22Rv1 (cell line): Measurements from ENCODE around the gene ADAR.

Experiments used
- ZFX ChIP-seq: fragments of 450-650 bp; IDR thresholded peaks from 2 replicates; pipeline ENCODE4 v1.6.1; 2017; ENCODE audit warnings: antibody characterized with exemption, borderline replicate concordance
- TF ChIP-seq, protein P1 (sequence below): fragments of 450-650 bp; IDR thresholded peaks from 2 replicates; pipeline ENCODE4 v1.5.1; 2017; ENCODE audit warnings: mild to moderate bottlenecking

DNA sequence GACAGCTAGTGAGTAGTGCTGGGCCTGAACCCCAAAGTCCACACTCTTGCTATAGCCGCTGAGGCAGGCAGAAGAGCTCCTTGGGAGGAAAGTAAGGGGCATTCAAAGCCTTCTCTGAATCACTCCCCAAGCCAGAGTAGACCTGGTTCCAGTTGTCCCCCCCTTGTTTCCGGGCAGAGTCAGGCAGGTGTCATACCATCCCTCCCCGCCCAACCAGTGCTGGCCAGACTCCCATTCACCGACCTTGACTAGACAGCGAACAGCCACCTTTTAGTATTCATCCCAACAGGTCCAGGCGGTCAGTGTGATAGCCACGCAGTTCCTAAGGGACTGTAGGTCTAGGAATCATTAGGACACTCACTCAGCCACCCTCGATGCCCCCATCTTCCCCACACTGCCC, 28.6 kb downstream of the ADAR start:
- TF ChIP-seq, protein P1, sequence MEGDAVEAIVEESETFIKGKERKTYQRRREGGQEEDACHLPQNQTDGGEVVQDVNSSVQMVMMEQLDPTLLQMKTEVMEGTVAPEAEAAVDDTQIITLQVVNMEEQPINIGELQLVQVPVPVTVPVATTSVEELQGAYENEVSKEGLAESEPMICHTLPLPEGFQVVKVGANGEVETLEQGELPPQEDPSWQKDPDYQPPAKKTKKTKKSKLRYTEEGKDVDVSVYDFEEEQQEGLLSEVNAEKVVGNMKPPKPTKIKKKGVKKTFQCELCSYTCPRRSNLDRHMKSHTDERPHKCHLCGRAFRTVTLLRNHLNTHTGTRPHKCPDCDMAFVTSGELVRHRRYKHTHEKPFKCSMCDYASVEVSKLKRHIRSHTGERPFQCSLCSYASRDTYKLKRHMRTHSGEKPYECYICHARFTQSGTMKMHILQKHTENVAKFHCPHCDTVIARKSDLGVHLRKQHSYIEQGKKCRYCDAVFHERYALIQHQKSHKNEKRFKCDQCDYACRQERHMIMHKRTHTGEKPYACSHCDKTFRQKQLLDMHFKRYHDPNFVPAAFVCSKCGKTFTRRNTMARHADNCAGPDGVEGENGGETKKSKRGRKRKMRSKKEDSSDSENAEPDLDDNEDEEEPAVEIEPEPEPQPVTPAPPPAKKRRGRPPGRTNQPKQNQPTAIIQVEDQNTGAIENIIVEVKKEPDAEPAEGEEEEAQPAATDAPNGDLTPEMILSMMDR: no peak
- no peak for TF ChIP-seq ZFX
